ENCODE measurements around the gene UBE2F. TPM values are rescaled to one million over a fixed set of nuclear protein-coding genes. Genes with fewer than 3 reads are reported as not detected.

The UBE2F gene
- total and polyA plus RNA-seq, 2 of the 4 experiments (the other 2 are of a cell fraction): 44.6 to 59.8 TPM

GRCh38 chr2:237922641-237923361 lies 44.0 kb upstream of the UBE2F start:
- H2BK20ac ChIP-seq (ENCODE audit: low read depth, low read length): no peak overlapping the region
- 77% methylated on average over 7 of the region's 13 CpGs; no CpG with 5 or more reads in 1 of the 2 experiments for WGBS, 2 experiments (ENCODE audit: extremely low coverage in 2 of 2, insufficient read length in 1 of 2)
- BruUV-seq (replicated peaks): no TSS peak
- peak overlapping the region; percentile 2; the same call in 1 of the 2 replicates for H3K4ac ChIP-seq (ENCODE audit: low read depth, low read length)
- H2BK5ac ChIP-seq (ENCODE audit: low read depth, low read length, poor library complexity, severe bottlenecking): no peak overlapping the region
- ATAC-seq (ENCODE audit: low read depth) (no peak), DNase-seq (no peak)
- no peak overlapping the region for H3K4me2 ChIP-seq (ENCODE audit: low read depth, low read length)
- H2BK15ac ChIP-seq (ENCODE audit: low read depth, low read length): no peak overlapping the region
- H3K23ac ChIP-seq (ENCODE audit: low read depth, low read length): no peak overlapping the region
- no peak overlapping the region for H4K5ac ChIP-seq (ENCODE audit: low read depth, low read length)
- peak overlapping the region in 1 of 2 experiments; percentile 61; a peak in 1 of 4 replicates for H4K8ac ChIP-seq (ENCODE audit: low read depth in 2 of 2, low read length in 2 of 2)
- dilution Hi-C loops (cut with HindIII; ENCODE audit: low sequenced_read_pairs, unreplicated experiment): no loop called here
- H3K14ac ChIP-seq (replicated peaks; ENCODE audit: low read depth, low read length): no peak overlapping the region
- H3K79me1 ChIP-seq (ENCODE audit: low read depth in 1 of 2, low read length in 2 of 2): no peaks in the 10 kb centered on the region
- no peak overlapping the region for H3K9ac ChIP-seq (ENCODE audit: low read depth, low read length)
- H3K9me3 ChIP-seq (ENCODE audit: control insufficient read depth, insufficient read depth, low read length): no peaks in the 10 kb centered on the region
- H2BK120ac ChIP-seq (ENCODE audit: low read depth, low read length): no peak overlapping the region; the same call in 1 of the 2 replicates
- peak overlapping the region; percentile 81 for H2AK9ac ChIP-seq (replicated peaks; ENCODE audit: low read depth, low read length, poor library complexity)
- no peaks in the 10 kb centered on the region for H3K36me3 ChIP-seq (ENCODE audit: control insufficient read depth, insufficient read depth, low read length)
- POLR2A ChIA-PET (ENCODE audit: unreplicated experiment): no interaction called here
- H3K56ac ChIP-seq (ENCODE audit: extremely low read depth, insufficient read depth, low read length): no peak overlapping the region
- H4K91ac ChIP-seq (ENCODE audit: insufficient read depth, low read depth, low read length): no peak overlapping the region; the same call in 1 of the 2 replicates
- no peak overlapping the region for H2AK5ac ChIP-seq (ENCODE audit: low read depth, low read length)
- no peak overlapping the region for H3K4me3 ChIP-seq (ENCODE audit: insufficient read depth, low read depth, low read length)
- intact Hi-C loops (cut with micrococcal nuclease): loop anchor here (1.0 kb wide), 1 partner anchor 340 kb away; no protein-coding TSS in a partner anchor
- H3K4me1 ChIP-seq (ENCODE audit: control insufficient read depth, insufficient read depth, low read length): peaks cover under 1% of the 10 kb centered on the region; the same call in 1 of the 2 replicates
- H2AFZ ChIP-seq (replicated peaks; ENCODE audit: low read length, poor library complexity): peak overlapping the region; percentile 88
- no peaks in the 10 kb centered on the region for H3K9me1 ChIP-seq (ENCODE audit: insufficient read depth, low read length)
- CTCF ChIA-PET: interaction anchor here (0.6 to 0.9 kb wide), 4 partner anchors 15 to 294 kb away, joined by 3 read pairs; no protein-coding TSS in a partner anchor
- no peak overlapping the region for H3K27ac ChIP-seq (ENCODE audit: insufficient read depth, low read length)
- H3K18ac ChIP-seq (ENCODE audit: low read depth, low read length): no peak overlapping the region; the same call in 1 of the 2 replicates
- no peaks in the 10 kb centered on the region for H4K20me1 ChIP-seq (ENCODE audit: insufficient read depth, low read length)
- H3K27me3 ChIP-seq (ENCODE audit: control insufficient read depth, insufficient read depth, low read length): peaks cover 3% of the 10 kb centered on the region
- in situ Hi-C loops (cut with MboI; ENCODE audit: low sequenced_read_pairs): no loop called here
- TF ChIP-seq CTCF (conservative IDR thresholded peaks at IDR 0.05; ENCODE audit: low read depth, low read length): no peak
- TF ChIP-seq RCOR1 (IDR thresholded peaks at IDR 0.05; ENCODE audit: insufficient replicate concordance, low read length): no peak
- no peak for TF ChIP-seq CHD1 (IDR thresholded peaks at IDR 0.05; ENCODE audit: low read depth, low read length)
- TF ChIP-seq MAZ (IDR thresholded peaks at IDR 0.05; ENCODE audit: borderline replicate concordance, low read depth, low read length): no peak
- TF ChIP-seq CEBPB (IDR thresholded peaks at IDR 0.05; ENCODE audit: low read depth, low read length): no peak
- no peak for TF ChIP-seq BHLHE40 (IDR thresholded peaks at IDR 0.05; ENCODE audit: low read depth, low read length)
- TF ChIP-seq NFE2L2 (IDR thresholded peaks at IDR 0.05; ENCODE audit: low read depth, low read length): no peak
- no peak for TF ChIP-seq ELK1 (IDR thresholded peaks at IDR 0.05; ENCODE audit: borderline replicate concordance, low read depth, low read length)
- TF ChIP-seq RAD21 (IDR thresholded peaks at IDR 0.05; ENCODE audit: low read length): no peak
- TF ChIP-seq SMC3 (IDR thresholded peaks at IDR 0.05; ENCODE audit: low read depth, low read length): no peak
- TF ChIP-seq MXI1 (IDR thresholded peaks at IDR 0.05; ENCODE audit: borderline replicate concordance, low read depth, low read length): no peak
- no peak for TF ChIP-seq FOS (IDR thresholded peaks at IDR 0.05; ENCODE audit: low read depth, low read length)
- TF ChIP-seq POLR2A (IDR thresholded peaks at IDR 0.05; ENCODE audit: low read depth, low read length): no peak
- no peak for TF ChIP-seq USF2 (IDR thresholded peaks at IDR 0.05; ENCODE audit: low read depth, low read length)
- TF ChIP-seq MAFK (IDR thresholded peaks at IDR 0.05; ENCODE audit: low read depth, low read length): no peak
